Left ventricle myocardium inferior (tissue), 1 donor: Measurements from ENCODE around the gene CCIN. TPM values are rescaled to one million over a fixed set of nuclear protein-coding genes. Genes with fewer than 3 reads are reported as not detected.

Source experiments
- DNase-seq: peaks from one replicate; pipeline ENCODE4 v3.0.0-alpha.2; 2020
- H3K27ac ChIP-seq: fragments of 200-600 bp; replicated peaks from 2 replicates; pipeline ENCODE4 v1.8.0; 2021
- H3K27me3 ChIP-seq: fragments of 200-600 bp; 2 replicates; pipeline ENCODE4 v1.8.0; 2021; ENCODE audit warnings: low read depth
- H3K36me3 ChIP-seq: fragments of 200-600 bp; 2 replicates; pipeline ENCODE4 v1.8.0; 2021
- H3K4me1 ChIP-seq: fragments of 200-600 bp; 2 replicates; pipeline ENCODE4 v1.8.0; 2021
- H3K4me3 ChIP-seq: fragments of 200-600 bp; 2 replicates; pipeline ENCODE4 v1.8.0; 2021; ENCODE audit warnings: mild to moderate bottlenecking, moderate library complexity
- H3K9me3 ChIP-seq: fragments of 200-600 bp; replicated peaks from 2 replicates; pipeline ENCODE4 v1.8.0; 2021
- intact Hi-C: fragments of 100-400 bp; cut with micrococcal nuclease; formaldehyde crosslinking; loops from one replicate; pipeline ENCODE4 v1.11.0; 2022
- total RNA-seq: library from RNA; stranded (reverse); fragmentation: NEBNext Ultra II Directional; extraction: Animal tissue kit (Norgen Biotek cat#: 25700); gene quantifications from one replicate; pipeline ENCODE4 v1.2.1, GENCODE V29; 2021
- TF ChIP-seq, protein P1 (sequence below): fragments of 200-600 bp; IDR thresholded peaks from 2 replicates; pipeline ENCODE4 v1.8.0; 2021; ENCODE audit warnings: antibody characterized with exemption, mild to moderate bottlenecking, borderline replicate concordance
- donor health status: DM: no; HTN: yes; CAD: no; lungs with severe emphysema.

CCIN gene
- total RNA-seq, 1 donor from 2014 or later = not detected

DNA sequence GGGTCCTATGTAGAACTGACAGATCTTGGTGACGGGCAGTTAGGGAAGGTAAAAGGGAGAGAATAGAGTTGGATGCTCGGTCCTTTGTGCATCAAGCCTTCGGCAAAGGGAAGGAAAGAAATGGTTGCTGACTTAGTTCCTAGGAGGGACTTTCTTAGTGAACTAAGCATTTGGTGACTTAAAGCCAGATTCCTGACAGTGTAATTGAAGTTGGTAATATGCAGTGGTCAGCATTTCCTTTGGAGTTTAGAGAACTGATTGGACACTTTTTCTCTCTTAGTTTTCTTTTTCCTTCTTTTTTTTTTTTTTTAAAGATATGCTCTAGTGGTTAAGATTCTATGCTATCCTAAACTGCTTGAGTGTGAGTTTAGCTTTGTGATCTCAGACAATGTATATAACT is 23.8 kb downstream of the CCIN start:
- H3K27ac ChIP-seq = no peak overlapping the region
- DNase-seq = no peak
- H3K4me3 ChIP-seq = peak overlapping the region; percentile 80
- H3K27me3 ChIP-seq = no peaks in the 10 kb centered on the region
- H3K9me3 ChIP-seq = no peaks in the 10 kb centered on the region
- intact Hi-C loops = no loop called here
- peaks cover 50% of the 10 kb centered on the region for H3K4me1 ChIP-seq
- peaks cover 15% of the 10 kb centered on the region for H3K36me3 ChIP-seq
- TF ChIP-seq, protein P1, sequence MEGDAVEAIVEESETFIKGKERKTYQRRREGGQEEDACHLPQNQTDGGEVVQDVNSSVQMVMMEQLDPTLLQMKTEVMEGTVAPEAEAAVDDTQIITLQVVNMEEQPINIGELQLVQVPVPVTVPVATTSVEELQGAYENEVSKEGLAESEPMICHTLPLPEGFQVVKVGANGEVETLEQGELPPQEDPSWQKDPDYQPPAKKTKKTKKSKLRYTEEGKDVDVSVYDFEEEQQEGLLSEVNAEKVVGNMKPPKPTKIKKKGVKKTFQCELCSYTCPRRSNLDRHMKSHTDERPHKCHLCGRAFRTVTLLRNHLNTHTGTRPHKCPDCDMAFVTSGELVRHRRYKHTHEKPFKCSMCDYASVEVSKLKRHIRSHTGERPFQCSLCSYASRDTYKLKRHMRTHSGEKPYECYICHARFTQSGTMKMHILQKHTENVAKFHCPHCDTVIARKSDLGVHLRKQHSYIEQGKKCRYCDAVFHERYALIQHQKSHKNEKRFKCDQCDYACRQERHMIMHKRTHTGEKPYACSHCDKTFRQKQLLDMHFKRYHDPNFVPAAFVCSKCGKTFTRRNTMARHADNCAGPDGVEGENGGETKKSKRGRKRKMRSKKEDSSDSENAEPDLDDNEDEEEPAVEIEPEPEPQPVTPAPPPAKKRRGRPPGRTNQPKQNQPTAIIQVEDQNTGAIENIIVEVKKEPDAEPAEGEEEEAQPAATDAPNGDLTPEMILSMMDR = no peak

- H3K9me3 ChIP-seq = no peaks in the 10 kb centered on the region
- intact Hi-C loops = no loop called here
- H3K4me1 ChIP-seq = peaks cover 50% of the 10 kb centered on the region
- peaks cover 29% of the 10 kb centered on the region for H3K36me3 ChIP-seq
- TF ChIP-seq, protein P1 = no peak
- no peaks in the 10 kb centered on the region for H3K27me3 ChIP-seq
- no peak for DNase-seq
- H3K4me3 ChIP-seq = no peak overlapping the region
- no peak overlapping the region for H3K27ac ChIP-seq
These were observed 25.3 kb downstream of the CCIN start for GRCh38 chr9:36194326-36195000.

- no peaks in the 10 kb centered on the region for H3K27me3 ChIP-seq
- H3K4me3 ChIP-seq = no peak overlapping the region
- intact Hi-C loops = no loop called here
- no peak for DNase-seq
- H3K9me3 ChIP-seq = no peaks in the 10 kb centered on the region
- TF ChIP-seq, protein P1 = peak; percentile 33
- H3K27ac ChIP-seq = peak overlapping the region; percentile 56
- H3K36me3 ChIP-seq = peaks cover 98% of the 10 kb centered on the region
- H3K4me1 ChIP-seq = peaks cover 59% of the 10 kb centered on the region
These were observed 35.8 kb downstream of the CCIN start for GRCh38 chr9:36204906-36205547.

GRCh38 chr9:36207016-36207415 is 37.8 kb downstream of the CCIN start:
- H3K27me3 ChIP-seq = no peaks in the 10 kb centered on the region
- no peak overlapping the region for H3K4me3 ChIP-seq
- TF ChIP-seq, protein P1 = no peak
- peaks cover 79% of the 10 kb centered on the region for H3K4me1 ChIP-seq
- intact Hi-C loops = no loop called here
- no peak for DNase-seq
- no peaks in the 10 kb centered on the region for H3K9me3 ChIP-seq
- H3K27ac ChIP-seq = peak overlapping the region; percentile 31
- H3K36me3 ChIP-seq = peaks cover 87% of the 10 kb centered on the region

DNA sequence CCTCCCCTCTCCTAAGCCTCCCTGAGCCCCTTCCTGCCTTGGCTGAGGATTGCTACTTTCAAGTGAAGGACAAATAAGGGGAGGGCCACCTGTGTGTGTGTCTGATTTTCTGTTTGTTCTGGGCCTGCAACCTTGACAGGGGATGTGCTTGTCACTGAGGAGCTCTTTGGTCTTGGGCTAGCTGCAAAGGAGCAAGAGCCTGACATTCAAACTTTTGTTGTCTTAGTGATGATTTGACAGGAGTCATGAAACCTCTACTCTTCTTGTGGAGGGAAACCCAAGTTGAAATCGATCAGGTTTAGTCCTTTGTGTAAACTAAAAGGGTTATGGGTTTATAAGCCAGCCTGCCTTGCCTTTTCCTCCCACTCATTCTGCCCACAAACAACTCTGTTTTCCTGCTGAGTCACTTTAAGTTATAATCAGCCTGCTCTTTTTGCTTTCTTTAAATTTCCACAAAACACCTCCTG is 38.4 kb downstream of the CCIN start:
- Histone ChIP-seq H3K27me3 (no peaks in the 10 kb centered on the region), H3K4me1 (peaks cover 85% of the 10 kb centered on the region), H3K36me3 (peaks cover 87% of the 10 kb centered on the region), H3K4me3 (no peak overlapping the region), H3K27ac (peak overlapping the region; percentile 31), H3K9me3 (no peaks in the 10 kb centered on the region)
- DNase-seq = no peak
- intact Hi-C loops = no loop called here
- TF ChIP-seq, protein P1 = no peak
